HFFc6 (cell line): ENCODE results near the gene IL31RA. TPM values are rescaled to one million over a fixed set of nuclear protein-coding genes. Genes with fewer than 3 reads are reported as not detected.
A peak's percentile ranks its signal among the peaks of the same experiment; 100 is the strongest.

Source experiments
- DNase-seq: peaks from one replicate; pipeline ENCODE4 v3.0.0-alpha.2; 2018
- H3K27ac Mint-ChIP-seq: 2 replicates; pipeline ENCODE4 v1.8.0; 2020; ENCODE audit warnings: mild to moderate bottlenecking, mixed read lengths
- H3K27me3 Mint-ChIP-seq: 2 replicates; pipeline ENCODE4 v1.8.0; 2021; ENCODE audit warnings: mild to moderate bottlenecking, moderate library complexity, mixed read lengths; ENCODE audit not compliant: insufficient read depth
- H3K36me3 Mint-ChIP-seq: 2 replicates; pipeline ENCODE4 v1.8.0; 2021; ENCODE audit warnings: low read depth, mixed read lengths
- H3K4me1 Mint-ChIP-seq: 2 replicates; pipeline ENCODE4 v1.8.0; 2020; ENCODE audit warnings: low read depth, mixed read lengths
- H3K4me3 Mint-ChIP-seq: 2 replicates; pipeline ENCODE4 v1.8.0; 2020; ENCODE audit warnings: mild to moderate bottlenecking, moderate library complexity, mixed read lengths
- H3K9me3 Mint-ChIP-seq: 2 replicates; pipeline ENCODE4 v1.8.0; 2020; ENCODE audit warnings: mild to moderate bottlenecking, mixed read lengths
- total RNA-seq, 6 experiments: library from RNA; stranded (reverse); fragmentation: NEBNext Ultra II Directional; extraction: Animal tissue kit (Norgen Biotek cat#: 25700); gene quantifications; 2 replicates in 1 of 6; 3 replicates in 5 of 6; pipeline ENCODE4 v1.2.3, GENCODE V29; 2021
- TF ChIP-seq, protein P1 (sequence below): fragments of 200-600 bp; sonication (generic); IDR thresholded peaks from 2 replicates; pipeline ENCODE4 v1.5.0; 2021; ENCODE audit warnings: antibody characterized with exemption, mild to moderate bottlenecking

Gene IL31RA
- total RNA-seq, 6 experiments from 2014 or later = 0.12 to 0.26 (median 0.19) TPM; not detected in 2

DNA sequence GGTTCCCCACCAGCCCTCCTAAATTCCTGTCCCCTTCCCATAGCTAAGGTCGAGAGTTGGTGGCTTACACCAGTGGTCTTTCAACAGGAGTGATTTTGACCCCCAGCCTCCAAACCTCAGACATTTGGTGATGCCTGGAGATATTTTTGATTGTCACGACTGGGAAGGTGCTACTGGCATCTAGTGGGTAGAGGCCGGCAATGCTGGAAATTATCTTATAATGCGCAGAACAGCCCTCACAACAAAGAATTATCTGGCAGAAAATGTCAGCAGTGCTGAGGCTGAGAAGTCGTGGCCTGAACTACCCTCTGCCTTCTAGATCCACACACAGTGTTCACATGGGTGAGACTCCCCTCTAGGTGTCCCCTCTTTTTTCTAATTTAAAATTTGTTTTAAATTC lies 69.6 kb downstream of the IL31RA start:
- Mint-ChIP-seq H3K36me3 (no peaks in the 10 kb centered on the region), H3K9me3 (no peaks in the 10 kb centered on the region), H3K4me1 (peaks cover 8% of the 10 kb centered on the region), H3K27me3 (peaks cover 14% of the 10 kb centered on the region), H3K27ac (no peak overlapping the region), H3K4me3 (no peak overlapping the region)
- TF ChIP-seq, protein P1, sequence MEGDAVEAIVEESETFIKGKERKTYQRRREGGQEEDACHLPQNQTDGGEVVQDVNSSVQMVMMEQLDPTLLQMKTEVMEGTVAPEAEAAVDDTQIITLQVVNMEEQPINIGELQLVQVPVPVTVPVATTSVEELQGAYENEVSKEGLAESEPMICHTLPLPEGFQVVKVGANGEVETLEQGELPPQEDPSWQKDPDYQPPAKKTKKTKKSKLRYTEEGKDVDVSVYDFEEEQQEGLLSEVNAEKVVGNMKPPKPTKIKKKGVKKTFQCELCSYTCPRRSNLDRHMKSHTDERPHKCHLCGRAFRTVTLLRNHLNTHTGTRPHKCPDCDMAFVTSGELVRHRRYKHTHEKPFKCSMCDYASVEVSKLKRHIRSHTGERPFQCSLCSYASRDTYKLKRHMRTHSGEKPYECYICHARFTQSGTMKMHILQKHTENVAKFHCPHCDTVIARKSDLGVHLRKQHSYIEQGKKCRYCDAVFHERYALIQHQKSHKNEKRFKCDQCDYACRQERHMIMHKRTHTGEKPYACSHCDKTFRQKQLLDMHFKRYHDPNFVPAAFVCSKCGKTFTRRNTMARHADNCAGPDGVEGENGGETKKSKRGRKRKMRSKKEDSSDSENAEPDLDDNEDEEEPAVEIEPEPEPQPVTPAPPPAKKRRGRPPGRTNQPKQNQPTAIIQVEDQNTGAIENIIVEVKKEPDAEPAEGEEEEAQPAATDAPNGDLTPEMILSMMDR = peak; percentile 62
- peak; percentile 13 for DNase-seq

DNA sequence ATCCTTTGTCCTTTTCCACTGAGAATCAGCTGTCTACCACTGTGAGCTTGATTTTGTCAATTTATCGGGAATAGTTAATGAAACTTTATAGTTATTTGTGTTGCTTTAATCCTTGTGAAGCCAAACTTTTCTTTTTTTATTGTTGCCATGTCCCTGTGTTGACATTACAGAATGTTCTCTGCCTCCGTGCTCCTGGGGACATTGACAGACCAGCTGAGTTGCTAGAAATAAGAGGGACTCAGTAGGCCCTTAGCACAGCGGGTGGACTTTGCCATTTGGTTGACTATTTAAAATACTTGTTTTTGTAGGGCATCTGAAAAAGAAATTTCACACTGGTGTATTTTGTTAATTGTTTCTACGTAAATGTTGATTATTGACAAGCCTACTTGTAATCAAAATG lies 70.5 kb downstream of the IL31RA start:
- peaks cover 14% of the 10 kb centered on the region for H3K27me3 Mint-ChIP-seq
- no peak for DNase-seq

DNA sequence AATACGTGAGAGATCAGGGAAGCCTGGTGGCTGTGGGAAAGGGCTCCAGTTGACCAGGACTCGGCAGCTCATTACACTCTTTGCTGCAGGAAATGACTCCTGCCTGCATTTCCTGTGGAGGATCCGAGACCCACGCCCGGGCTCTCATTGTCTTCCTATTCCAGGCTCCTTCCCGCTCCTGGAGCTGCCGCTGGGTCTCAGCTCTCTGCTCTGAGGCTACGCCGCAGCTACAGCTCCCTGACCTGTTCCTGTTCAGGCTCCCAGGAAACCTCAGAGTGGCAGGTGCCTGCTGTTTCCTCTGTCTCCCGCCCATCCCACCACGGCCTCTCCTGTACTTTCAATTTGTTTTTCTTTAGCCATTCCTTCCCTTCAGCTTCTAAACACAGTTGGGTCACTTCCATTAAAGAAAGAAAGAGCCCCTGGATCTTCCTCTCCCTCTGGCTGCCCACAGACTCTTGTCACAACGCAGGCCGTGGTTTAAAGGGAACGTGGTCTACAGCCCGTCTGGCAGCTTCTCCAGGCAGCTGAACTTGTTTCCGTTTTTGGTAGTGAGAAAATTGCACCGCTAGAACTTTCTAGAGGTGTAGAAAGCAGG lies 72.1 kb downstream of the IL31RA start:
- Mint-ChIP-seq H3K4me1 (peaks cover 8% of the 10 kb centered on the region), H3K36me3 (no peaks in the 10 kb centered on the region), H3K27me3 (peaks cover 14% of the 10 kb centered on the region), H3K4me3 (peak overlapping the region; percentile 52; the same call in 1 of the 2 replicates), H3K9me3 (no peaks in the 10 kb centered on the region), H3K27ac (no peak overlapping the region)
- DNase-seq = no peak
- TF ChIP-seq, protein P1 = no peak

More for the DNA sequence above, 70.5 kb downstream of the IL31RA start:
- H3K4me1 Mint-ChIP-seq = peaks cover 8% of the 10 kb centered on the region
- no peak overlapping the region for H3K4me3 Mint-ChIP-seq
- no peaks in the 10 kb centered on the region for H3K9me3 Mint-ChIP-seq
- H3K27ac Mint-ChIP-seq = no peak overlapping the region
- TF ChIP-seq, protein P1 = no peak
- no peaks in the 10 kb centered on the region for H3K36me3 Mint-ChIP-seq

DNA sequence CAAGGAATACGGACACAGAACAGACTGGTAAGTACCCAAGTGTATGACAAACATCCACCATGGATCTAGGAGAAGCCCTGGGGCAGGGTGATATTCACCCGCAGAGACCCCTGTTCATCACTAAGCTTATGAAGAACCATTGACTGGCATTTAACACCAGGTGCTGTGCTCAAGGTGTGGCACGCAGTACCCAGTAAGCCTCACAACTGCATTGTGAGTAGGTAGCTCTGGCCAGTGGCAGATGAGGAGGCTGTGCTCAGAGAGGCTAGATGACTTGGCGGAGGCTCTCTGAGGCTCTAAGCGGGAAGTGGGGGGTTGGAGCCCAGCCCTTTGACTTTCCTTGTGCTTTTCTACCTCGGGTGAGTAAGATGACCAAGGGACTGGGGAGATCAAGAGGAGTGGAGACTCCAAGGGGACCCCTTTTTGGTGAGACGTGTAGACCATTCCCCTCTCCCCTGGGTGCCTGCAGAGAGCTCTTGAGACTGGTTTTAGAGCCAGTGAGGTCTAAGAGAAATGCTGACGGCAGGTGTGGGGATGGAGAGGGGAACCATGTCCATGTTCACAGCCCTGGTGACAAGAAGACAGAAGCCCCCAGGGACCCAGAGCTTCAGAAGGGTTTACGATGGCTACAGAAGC lies 72.8 kb downstream of the IL31RA start:
- H3K9me3 Mint-ChIP-seq = no peaks in the 10 kb centered on the region
- no peak overlapping the region for H3K27ac Mint-ChIP-seq
- no peak for DNase-seq
- peaks cover 8% of the 10 kb centered on the region for H3K4me1 Mint-ChIP-seq
- TF ChIP-seq, protein P1 = no peak
- no peak overlapping the region for H3K4me3 Mint-ChIP-seq
- peaks cover 14% of the 10 kb centered on the region for H3K27me3 Mint-ChIP-seq
- no peaks in the 10 kb centered on the region for H3K36me3 Mint-ChIP-seq

DNA sequence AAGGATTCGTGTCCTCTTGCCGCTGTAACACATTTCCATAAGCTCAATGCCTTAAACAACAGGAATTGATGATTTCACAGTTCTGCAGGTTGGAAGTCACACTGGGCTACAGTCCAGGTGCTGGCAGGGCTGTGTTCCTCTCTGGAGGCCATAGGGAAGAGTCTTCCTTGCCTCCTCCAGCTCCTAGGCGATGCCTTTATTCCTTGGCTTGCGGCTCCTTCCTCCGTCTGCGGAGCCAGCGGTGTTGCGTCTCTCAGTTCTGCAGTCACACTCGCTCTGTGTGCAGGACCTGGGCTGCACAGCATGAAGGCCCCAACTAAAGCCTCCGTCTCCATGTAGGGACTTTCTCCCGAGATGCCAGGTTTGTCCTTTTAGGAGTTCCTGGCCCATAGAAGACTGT lies 73.6 kb downstream of the IL31RA start:
- H3K4me1 Mint-ChIP-seq = peaks cover 8% of the 10 kb centered on the region
- no peaks in the 10 kb centered on the region for H3K9me3 Mint-ChIP-seq
- DNase-seq = no peak
- TF ChIP-seq, protein P1 = no peak
- no peak overlapping the region for H3K27ac Mint-ChIP-seq
- H3K4me3 Mint-ChIP-seq = no peak overlapping the region
- H3K36me3 Mint-ChIP-seq = no peaks in the 10 kb centered on the region
- peaks cover 13% of the 10 kb centered on the region; the same call in 1 of the 2 replicates for H3K27me3 Mint-ChIP-seq
